Neuronal stem cell (in vitro differentiated cells): Measurements from ENCODE around the gene ARHGEF4.

Experiments
- DNase-seq: peaks from one replicate; pipeline ENCODE4 v3.0.0-alpha.2; 2013; ENCODE audit warnings: low spot score
- H2AFZ ChIP-seq: one replicate; pipeline ENCODE4 v1.6.1; 2013; ENCODE audit warnings: mild to moderate bottlenecking, low read length, inconsistent platforms
- H2AK5ac ChIP-seq: 2 replicates; pipeline ENCODE4 v1.6.1; 2013; ENCODE audit warnings: low read depth, mild to moderate bottlenecking, inconsistent platforms, low read length, moderate library complexity, mixed read lengths
- H2BK120ac ChIP-seq: 2 replicates; pipeline ENCODE4 v1.6.1; 2013; ENCODE audit warnings: low read depth, mild to moderate bottlenecking, inconsistent platforms, low read length, moderate library complexity, mixed read lengths
- H2BK12ac ChIP-seq: one replicate; pipeline ENCODE4 v1.6.1; 2013; ENCODE audit warnings: low read length, inconsistent platforms
- H2BK15ac ChIP-seq: 2 replicates; pipeline ENCODE4 v1.6.1; 2013; ENCODE audit warnings: mild to moderate bottlenecking, low read length, inconsistent platforms, mixed read lengths
- H2BK5ac ChIP-seq: one replicate; pipeline ENCODE4 v1.6.1; 2013; ENCODE audit warnings: inconsistent platforms, mild to moderate bottlenecking, low read length, moderate library complexity
- H3K14ac ChIP-seq: one replicate; pipeline ENCODE4 v1.6.1; 2013; ENCODE audit warnings: low read length, inconsistent platforms
- H3K18ac ChIP-seq: 2 replicates; pipeline ENCODE4 v1.6.1; 2013; ENCODE audit warnings: low read length, inconsistent platforms
- H3K23ac ChIP-seq: 2 replicates; pipeline ENCODE4 v1.6.1; 2013; ENCODE audit warnings: low read depth, mild to moderate bottlenecking, mixed read lengths, low read length, inconsistent platforms; ENCODE audit not compliant: poor library complexity
- H3K27ac ChIP-seq: replicated peaks from 3 replicates; pipeline ENCODE4 v1.5.1; 2013; ENCODE audit warnings: low read length, inconsistent platforms
- H3K27me3 ChIP-seq, 3 experiments: 2 replicates each; pipeline ENCODE4 v1.6.1; 2013; ENCODE audit warnings: low read length in 3 of 3, mild to moderate bottlenecking in 2 of 3, inconsistent platforms in 1 of 3, low read depth in 1 of 3, mixed read lengths in 1 of 3, moderate library complexity in 1 of 3; ENCODE audit not compliant: control insufficient read depth in 3 of 3, insufficient read depth in 3 of 3
- H3K36me3 ChIP-seq, 2 donors: replicated peaks in 1 of 2; 2 replicates each; pipeline ENCODE4 v1.6.1; 2013; ENCODE audit warnings: low read length in 2 of 2; ENCODE audit not compliant: control insufficient read depth in 2 of 2, insufficient read depth in 2 of 2
- H3K4ac ChIP-seq: 2 replicates; pipeline ENCODE4 v1.6.1; 2013; ENCODE audit warnings: inconsistent platforms, mild to moderate bottlenecking, low read length, moderate library complexity
- H3K4me1 ChIP-seq, 2 donors: 1 replicate in 1 of 2; 2 replicates in 1 of 2; pipeline ENCODE4 v1.6.1; 2013; ENCODE audit warnings: low read length in 2 of 2, low read depth in 1 of 2; ENCODE audit not compliant: control insufficient read depth in 2 of 2, insufficient read depth in 1 of 2
- H3K4me2 ChIP-seq: one replicate; pipeline ENCODE4 v1.6.1; 2013; ENCODE audit warnings: mild to moderate bottlenecking, low read length, inconsistent platforms; ENCODE audit not compliant: insufficient read depth, poor library complexity, severe bottlenecking
- H3K4me3 ChIP-seq, 2 donors: 2 replicates each; pipeline ENCODE4 v1.5.1; 2013; ENCODE audit warnings: low read length in 2 of 2, mild to moderate bottlenecking in 2 of 2, inconsistent platforms in 1 of 2, moderate library complexity in 1 of 2
- H3K79me1 ChIP-seq: one replicate; pipeline ENCODE4 v1.6.1; 2013; ENCODE audit warnings: low read depth, mild to moderate bottlenecking, inconsistent platforms, low read length, moderate library complexity
- H3K9ac ChIP-seq: one replicate; pipeline ENCODE4 v1.6.1; 2013; ENCODE audit warnings: mild to moderate bottlenecking, low read depth, low read length, inconsistent platforms; ENCODE audit not compliant: poor library complexity
- H3K9me3 ChIP-seq, 2 donors: replicated peaks in 1 of 2; 2 replicates each; pipeline versions ENCODE3 to v1.6.1; 2013; ENCODE audit warnings: low read length in 2 of 2, mild to moderate bottlenecking in 2 of 2, inconsistent platforms in 1 of 2, low read depth in 1 of 2, mixed read lengths in 1 of 2, moderate library complexity in 1 of 2; ENCODE audit not compliant: control insufficient read depth in 2 of 2, insufficient read depth in 1 of 2
- H4K8ac ChIP-seq: one replicate; pipeline ENCODE4 v1.6.1; 2013; ENCODE audit warnings: low read depth, mild to moderate bottlenecking, inconsistent platforms, low read length, moderate library complexity
- H4K91ac ChIP-seq: one replicate; pipeline ENCODE4 v1.6.1; 2013; ENCODE audit warnings: low read length, low read depth, mild to moderate bottlenecking, inconsistent platforms; ENCODE audit not compliant: poor library complexity
- WGBS, 2 donors: extraction: QIAGEN DNeasy Blood & Tissue Kit; methylation state at CpG; one replicate each; pipeline ENCODE4 v1.1.7; 2013; ENCODE audit warnings: missing lambda C conversion rate in 2 of 2, mixed read lengths in 1 of 2; ENCODE audit not compliant: insufficient read length in 2 of 2, insufficient replicate concordance in 1 of 2; ENCODE audit errors: extremely low coverage in 2 of 2; 5-methylcytosine and 5-hydroxymethylcytosine counted together

ARHGEF4 gene

DNA sequence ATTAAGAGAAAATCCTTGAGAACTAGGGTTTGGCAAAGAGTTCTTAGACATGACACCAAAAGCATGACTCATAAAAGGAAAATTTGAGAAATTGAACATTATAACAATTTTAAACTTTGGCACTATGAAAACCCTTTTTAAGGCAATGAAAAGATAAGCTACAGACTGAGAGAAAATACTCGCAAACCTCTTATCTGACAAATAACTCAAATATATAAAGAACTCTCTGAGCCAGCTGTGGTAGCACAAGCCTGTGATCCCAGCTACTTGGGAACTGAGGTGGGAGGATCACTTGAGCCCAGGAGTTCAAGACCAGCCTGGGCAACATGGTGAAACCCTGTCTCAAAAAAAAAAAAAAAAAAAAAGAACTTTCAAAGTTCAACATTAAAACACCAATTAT lies 186.0 kb downstream of the ARHGEF4 start:
- H3K14ac ChIP-seq = no peak overlapping the region
- H3K18ac ChIP-seq = no peak overlapping the region
- H2AFZ ChIP-seq = no peak overlapping the region
- H3K36me3 ChIP-seq = no peaks in the 10 kb centered on the region
- H3K27ac ChIP-seq = no peak overlapping the region
- no peak overlapping the region for H2AK5ac ChIP-seq
- no peak overlapping the region for H3K4me2 ChIP-seq
- no peak overlapping the region for H2BK120ac ChIP-seq
- no peak overlapping the region for H2BK5ac ChIP-seq
- H3K4me1 ChIP-seq = no peaks in the 10 kb centered on the region
- H4K91ac ChIP-seq = no peak overlapping the region
- no peak overlapping the region for H2BK12ac ChIP-seq
- no peak overlapping the region for H3K23ac ChIP-seq
- no peak overlapping the region for H4K8ac ChIP-seq
- H3K9ac ChIP-seq = no peak overlapping the region
- no peak for DNase-seq
- no peak overlapping the region for H3K4ac ChIP-seq
- H2BK15ac ChIP-seq = no peak overlapping the region
- peaks cover 0 to 2% of the 10 kb centered on the region in 2 donors for H3K9me3 ChIP-seq
- no peak overlapping the region for H3K4me3 ChIP-seq
- no CpG with 5 or more reads among the region's 1 CpG for WGBS, 2 donors
- H3K27me3 ChIP-seq = peaks cover 0 to 15% (median 0%) of the 10 kb centered on the region in 3 experiments
- no peaks in the 10 kb centered on the region for H3K79me1 ChIP-seq

DNA sequence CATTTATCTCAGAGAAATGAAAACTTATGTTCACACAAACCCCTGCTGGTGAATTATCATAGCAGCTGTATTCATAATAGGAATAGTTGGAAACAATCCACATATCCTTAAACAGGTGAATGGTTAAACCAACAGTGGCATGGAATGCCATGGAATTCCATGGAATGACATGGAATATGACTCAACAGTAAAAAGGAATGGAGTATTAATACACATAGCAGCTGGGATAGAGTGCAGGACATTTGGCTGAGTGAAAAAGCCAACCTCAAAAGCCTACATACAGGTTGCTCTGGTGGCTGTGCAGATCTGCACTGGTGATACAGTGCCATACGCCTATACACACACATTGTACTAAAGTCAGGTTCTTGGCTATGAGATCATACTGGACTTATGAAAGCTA lies 187.0 kb downstream of the ARHGEF4 start:
- Histone ChIP-seq H2AFZ (no peak overlapping the region), H3K27ac (no peak overlapping the region), H3K4me1 (no peaks in the 10 kb centered on the region), H3K14ac (no peak overlapping the region), H2BK15ac (no peak overlapping the region), H3K23ac (no peak overlapping the region), H3K9ac (no peak overlapping the region), H3K9me3 (peaks cover 0 to 2% of the 10 kb centered on the region in 2 donors), H4K8ac (no peak overlapping the region), H3K4me3 (no peak overlapping the region), H2BK120ac (no peak overlapping the region), H3K4me2 (no peak overlapping the region), H3K27me3 (peaks cover 0 to 14% (median 0%) of the 10 kb centered on the region in 3 experiments), H3K4ac (no peak overlapping the region), H2BK5ac (no peak overlapping the region), H4K91ac (no peak overlapping the region), H2BK12ac (no peak overlapping the region), H3K79me1 (no peaks in the 10 kb centered on the region), H3K36me3 (peaks cover 0 to 3% of the 10 kb centered on the region in 2 donors), H2AK5ac (no peak overlapping the region), H3K18ac (no peak overlapping the region)
- WGBS, 2 donors = no CpG with 5 or more reads among the region's 1 CpG
- DNase-seq = no peak

DNA sequence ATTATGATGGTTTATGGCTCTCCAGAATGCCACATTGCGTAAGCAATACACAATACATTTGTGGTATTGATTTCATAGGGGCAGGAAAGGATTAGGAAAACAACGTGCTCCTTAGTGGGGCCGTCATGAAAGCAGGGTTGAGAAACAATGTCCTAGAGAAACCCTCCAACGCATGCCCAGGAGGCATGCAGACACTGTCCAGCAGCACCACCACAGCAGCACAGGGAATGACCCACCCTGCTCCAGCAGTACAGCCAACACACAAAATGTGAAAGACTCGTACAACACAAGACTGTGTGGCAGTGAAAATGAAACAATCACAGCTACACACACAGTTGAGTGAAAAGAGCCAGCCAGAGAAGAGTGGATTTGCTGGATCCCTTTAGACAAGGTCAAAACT lies 190.2 kb downstream of the ARHGEF4 start:
- no CpG with 5 or more reads among the region's 5 CpGs for WGBS, 2 donors
- no peak overlapping the region for H3K14ac ChIP-seq

DNA sequence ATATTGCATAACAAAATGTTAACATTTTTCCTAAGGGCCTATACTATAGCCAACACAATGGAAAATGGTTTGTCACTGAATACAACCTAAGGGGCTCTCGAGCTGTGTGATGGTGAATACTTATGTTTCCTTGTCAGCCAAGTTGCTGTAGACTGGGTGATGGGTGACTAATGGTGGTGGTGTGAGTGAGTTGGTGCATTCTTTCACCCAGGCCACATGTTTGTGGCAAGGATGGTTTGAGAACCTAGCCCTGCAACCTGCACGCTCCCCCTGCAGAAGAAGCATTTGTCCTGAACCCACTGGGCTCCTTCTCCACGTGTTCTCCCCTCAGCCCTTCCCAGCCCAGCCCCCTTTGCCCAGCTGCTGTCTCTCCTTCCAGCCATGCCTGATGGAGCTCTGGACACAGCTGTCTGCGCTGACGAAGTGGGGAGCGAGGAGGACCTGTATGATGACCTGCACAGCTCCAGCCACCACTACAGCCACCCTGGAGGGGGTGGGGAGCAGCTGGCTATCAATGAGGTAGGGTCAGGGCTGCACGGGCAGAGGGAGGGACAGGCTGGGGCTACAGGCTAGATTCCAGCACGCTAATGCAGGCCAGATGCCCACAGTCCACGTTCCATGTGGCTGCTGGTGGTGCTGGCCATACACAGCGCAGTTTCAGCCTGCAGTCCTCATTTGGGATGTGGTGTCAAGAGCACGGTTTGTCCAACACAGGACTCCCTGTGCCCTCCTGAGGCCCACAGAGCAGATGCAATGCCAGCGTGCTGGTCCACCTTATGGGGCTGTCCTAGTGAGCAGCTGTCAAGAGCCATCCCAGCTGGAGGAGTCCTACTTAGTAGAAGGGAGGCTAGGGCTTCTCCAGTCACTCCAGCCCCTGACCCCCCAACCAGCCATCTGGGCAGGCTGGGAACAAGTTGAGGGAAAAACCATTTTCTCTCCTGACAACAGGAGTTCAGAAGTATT lies 191.1 kb downstream of the ARHGEF4 start:
- H3K27me3 ChIP-seq = peaks cover 0 to 38% (median 0%) of the 10 kb centered on the region in 3 experiments
- H2AFZ ChIP-seq = no peak overlapping the region
- H3K23ac ChIP-seq = no peak overlapping the region
- peak overlapping the region; percentile 36 for H3K9ac ChIP-seq
- peaks cover 0 to 2% of the 10 kb centered on the region in 2 donors for H3K9me3 ChIP-seq
- DNase-seq = no peak
- no peak overlapping the region for H3K4ac ChIP-seq
- peaks cover 0 to 3% of the 10 kb centered on the region in 2 donors for H3K36me3 ChIP-seq
- H4K91ac ChIP-seq = no peak overlapping the region
- no peak overlapping the region for H2AK5ac ChIP-seq
- H3K27ac ChIP-seq = no peak overlapping the region
- no peak overlapping the region for H2BK15ac ChIP-seq
- H3K4me3 ChIP-seq = peak overlapping the region in 1 of 2 donors; percentile 14
- no peak overlapping the region for H3K4me2 ChIP-seq
- no peak overlapping the region for H3K18ac ChIP-seq
- WGBS, 2 donors = no CpG with 5 or more reads among the region's 12 CpGs
- H2BK120ac ChIP-seq = no peak overlapping the region
- no peaks in the 10 kb centered on the region for H3K79me1 ChIP-seq
- no peak overlapping the region for H2BK12ac ChIP-seq
- no peak overlapping the region for H4K8ac ChIP-seq
- no peak overlapping the region for H3K14ac ChIP-seq
- H3K4me1 ChIP-seq = no peaks in the 10 kb centered on the region
- no peak overlapping the region for H2BK5ac ChIP-seq

More for the DNA sequence above, 190.2 kb downstream of the ARHGEF4 start:
- Histone ChIP-seq H2AFZ (no peak overlapping the region), H3K23ac (no peak overlapping the region), H3K9ac (no peak overlapping the region), H3K27ac (no peak overlapping the region), H3K4me3 (peak overlapping the region in 1 of 2 donors; percentile 62), H3K18ac (no peak overlapping the region), H2BK15ac (no peak overlapping the region), H3K79me1 (no peaks in the 10 kb centered on the region), H4K91ac (no peak overlapping the region), H2AK5ac (no peak overlapping the region), H2BK120ac (no peak overlapping the region), H3K4me2 (no peak overlapping the region), H3K4ac (no peak overlapping the region), H4K8ac (no peak overlapping the region), H3K36me3 (peaks cover 0 to 3% of the 10 kb centered on the region in 2 donors), H2BK12ac (no peak overlapping the region), H3K9me3 (peaks cover 0 to 2% of the 10 kb centered on the region in 2 donors), H2BK5ac (no peak overlapping the region), H3K4me1 (no peaks in the 10 kb centered on the region), H3K27me3 (peaks cover 0 to 30% (median 0%) of the 10 kb centered on the region in 3 experiments)
- DNase-seq = no peak
